Tibial artery (tissue), 4 donors: Measurements from ENCODE around the gene TOX2.

Source experiments
- DNase-seq, 2 donors: peaks; one replicate each; pipeline ENCODE4 v3.0.0-alpha.2; 2019
- H3K27ac ChIP-seq, 2 donors: fragments of 200-600 bp; sonication (generic) in 1 of 2; 1 replicate in 1 of 2; 2 replicates in 1 of 2; pipeline ENCODE4 v1.5.1; 2018 to 2019; ENCODE audit warnings: mild to moderate bottlenecking in 1 of 2
- H3K27me3 ChIP-seq, 2 donors: fragments of 200-600 bp; sonication (generic) in 1 of 2; one replicate each; pipeline versions ENCODE4 v1.5.1 to v1.6.0; 2016 to 2019
- H3K36me3 ChIP-seq, 3 donors: fragments of 200-600 bp; sonication (generic) in 2 of 3; one replicate each; pipeline ENCODE4 v1.5.1; 2016 to 2019; ENCODE audit warnings: mild to moderate bottlenecking in 2 of 3
- H3K4me1 ChIP-seq, 4 donors: fragments of 200-600 bp; sonication (generic) in 2 of 4; 1 replicate in 3 of 4; 2 replicates in 1 of 4; pipeline ENCODE4 v1.5.1; 2016 to 2019
- H3K4me3 ChIP-seq, 2 donors: fragments of 200-600 bp; sonication (generic) in 1 of 2; 1 replicate in 1 of 2; 2 replicates in 1 of 2; pipeline ENCODE4 v1.5.1; 2018 to 2019; ENCODE audit warnings: mild to moderate bottlenecking in 2 of 2
- H3K9me3 ChIP-seq, 3 donors: fragments of 200-600 bp; sonication (generic) in 1 of 3; one replicate each; pipeline ENCODE4 v1.5.1; 2016 to 2019
- intact Hi-C: fragments of 100-400 bp; cut with DNase I; formaldehyde crosslinking; loops from one replicate; pipeline ENCODE4 v1.15.0; 2023; ENCODE audit warnings: low total_unique reads
- TF ChIP-seq, protein P1 (sequence below), 2 experiments: fragments of 200-600 bp in 1 of 2; fragments of 450-650 bp in 1 of 2; IDR thresholded peaks; one replicate each; pipeline ENCODE4 v1.5.1; 2017 to 2019; ENCODE audit warnings: antibody characterized with exemption in 2 of 2, mild to moderate bottlenecking in 1 of 2, moderate library complexity in 1 of 2

TOX2 gene

DNA sequence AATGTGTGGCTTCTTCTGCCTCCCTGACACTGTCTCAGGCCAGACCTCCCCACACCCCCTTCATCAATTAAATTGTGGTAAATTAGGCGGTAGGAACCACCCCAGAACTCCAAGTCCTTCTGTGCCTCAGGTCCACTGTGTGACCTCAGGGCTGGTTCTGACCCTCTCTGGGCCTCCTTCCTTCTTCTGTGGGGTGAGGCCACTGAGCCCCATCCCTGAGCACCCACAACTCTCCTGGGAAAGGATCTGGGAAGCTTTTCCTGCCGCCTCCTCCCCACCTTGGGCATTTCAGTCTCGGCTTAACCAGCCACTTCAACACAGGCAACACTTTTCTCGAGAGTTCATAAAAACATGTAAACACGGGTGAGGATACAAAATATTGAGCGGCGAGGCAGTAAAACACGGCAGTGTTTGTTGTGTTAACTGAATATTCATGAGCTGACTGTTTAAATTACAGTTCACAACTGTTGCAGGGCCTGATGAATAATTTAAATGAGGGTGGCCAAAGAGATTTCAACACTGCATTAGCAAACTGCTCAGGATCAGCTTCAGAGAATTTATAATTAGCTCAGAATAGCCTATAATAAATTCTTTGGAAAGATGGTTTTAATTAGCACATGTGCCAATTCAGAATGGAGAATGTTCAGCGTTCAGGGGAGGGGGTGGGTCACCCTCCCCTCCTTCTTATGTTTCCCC is 112.1 kb downstream of the TOX2 start:
- Histone ChIP-seq H3K27me3 (peaks cover 0 to 3% of the 10 kb centered on the region in 2 donors), H3K4me1 (no peaks in the 10 kb centered on the region), H3K9me3 (no peaks in the 10 kb centered on the region), H3K36me3 (no peaks in the 10 kb centered on the region), H3K27ac (no peak overlapping the region), H3K4me3 (no peak overlapping the region)
- TF ChIP-seq, protein P1, sequence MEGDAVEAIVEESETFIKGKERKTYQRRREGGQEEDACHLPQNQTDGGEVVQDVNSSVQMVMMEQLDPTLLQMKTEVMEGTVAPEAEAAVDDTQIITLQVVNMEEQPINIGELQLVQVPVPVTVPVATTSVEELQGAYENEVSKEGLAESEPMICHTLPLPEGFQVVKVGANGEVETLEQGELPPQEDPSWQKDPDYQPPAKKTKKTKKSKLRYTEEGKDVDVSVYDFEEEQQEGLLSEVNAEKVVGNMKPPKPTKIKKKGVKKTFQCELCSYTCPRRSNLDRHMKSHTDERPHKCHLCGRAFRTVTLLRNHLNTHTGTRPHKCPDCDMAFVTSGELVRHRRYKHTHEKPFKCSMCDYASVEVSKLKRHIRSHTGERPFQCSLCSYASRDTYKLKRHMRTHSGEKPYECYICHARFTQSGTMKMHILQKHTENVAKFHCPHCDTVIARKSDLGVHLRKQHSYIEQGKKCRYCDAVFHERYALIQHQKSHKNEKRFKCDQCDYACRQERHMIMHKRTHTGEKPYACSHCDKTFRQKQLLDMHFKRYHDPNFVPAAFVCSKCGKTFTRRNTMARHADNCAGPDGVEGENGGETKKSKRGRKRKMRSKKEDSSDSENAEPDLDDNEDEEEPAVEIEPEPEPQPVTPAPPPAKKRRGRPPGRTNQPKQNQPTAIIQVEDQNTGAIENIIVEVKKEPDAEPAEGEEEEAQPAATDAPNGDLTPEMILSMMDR (IDR thresholded peaks at IDR 0.05), result no peak
- DNase-seq, result no peak
- intact Hi-C loops, result no loop called here

DNA sequence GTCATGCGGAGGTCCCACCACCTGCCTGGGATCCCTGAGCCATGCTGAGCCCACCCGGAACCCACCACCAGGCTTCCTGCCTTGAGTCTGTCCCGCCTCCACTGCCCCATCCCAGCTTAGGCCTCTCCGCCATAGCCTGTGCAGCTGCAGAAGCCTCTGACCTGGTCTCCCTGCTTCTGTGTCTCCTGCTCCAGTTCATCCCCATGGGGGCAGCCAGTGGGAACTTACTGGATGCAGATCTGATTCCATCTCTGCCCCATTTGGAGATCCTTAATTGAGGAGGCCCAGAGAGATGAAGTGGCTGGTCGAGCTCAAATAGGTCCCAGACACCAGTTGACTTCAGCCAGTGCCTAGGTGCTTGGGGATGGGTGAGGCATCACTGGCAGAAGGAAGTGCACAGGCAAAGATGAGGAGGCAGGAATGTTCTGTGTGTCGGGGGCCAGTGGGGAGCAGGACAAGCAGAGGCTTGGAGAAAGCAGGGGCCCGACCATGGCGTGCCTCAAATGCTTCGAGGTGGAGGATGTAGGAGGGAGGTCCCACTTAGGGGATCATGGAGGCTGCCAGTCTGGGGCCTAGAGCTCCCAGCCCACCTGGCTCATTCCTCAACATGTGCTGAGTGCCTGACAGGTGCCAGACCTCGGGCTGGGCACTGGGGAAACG is 112.8 kb downstream of the TOX2 start:
- intact Hi-C loops, result no loop called here
- DNase-seq, result no peak

DNA sequence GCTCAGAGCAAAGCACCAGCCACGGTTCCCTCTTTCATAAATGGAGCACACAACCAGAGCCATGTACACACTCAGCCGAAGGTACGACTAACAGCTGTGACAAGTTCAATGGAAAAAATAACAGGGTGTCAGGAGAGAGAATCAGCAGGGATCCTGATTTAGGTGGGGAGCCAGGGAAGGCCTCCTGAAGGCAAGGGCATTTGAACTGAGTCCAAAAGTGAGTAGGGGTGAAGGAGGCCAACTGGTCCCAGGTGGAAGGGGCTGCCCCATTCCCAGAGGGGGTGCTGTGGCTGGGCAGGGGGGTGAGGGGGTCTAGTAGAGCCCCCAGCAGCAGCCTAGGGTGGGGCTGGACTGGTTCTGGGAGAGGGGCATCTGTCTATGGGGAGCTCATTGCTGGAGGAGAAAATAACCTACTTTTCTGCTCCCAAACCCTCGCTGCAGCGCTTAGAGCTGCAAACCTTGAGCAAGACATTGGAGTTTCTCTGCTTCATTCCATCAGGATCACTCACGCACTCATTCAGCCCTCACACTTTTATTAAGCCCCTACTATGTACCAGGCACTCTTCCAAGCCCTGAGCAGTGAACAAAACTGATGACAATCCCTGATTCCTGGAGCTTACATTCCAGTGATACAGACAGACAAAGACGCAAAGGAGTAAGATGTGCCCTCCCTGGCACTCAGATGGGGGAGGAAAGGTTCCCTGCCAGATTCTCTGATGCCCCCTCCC is 113.5 kb downstream of the TOX2 start:
- Histone ChIP-seq H3K36me3 (no peaks in the 10 kb centered on the region), H3K4me3 (no peak overlapping the region), H3K4me1 (no peaks in the 10 kb centered on the region), H3K9me3 (no peaks in the 10 kb centered on the region), H3K27me3 (peaks cover 0 to 3% of the 10 kb centered on the region in 2 donors), H3K27ac (no peak overlapping the region)
- DNase-seq, result no peak
- intact Hi-C loops, result no loop called here
- TF ChIP-seq, protein P1 (IDR thresholded peaks at IDR 0.05), result no peak

More for the DNA sequence above, 112.8 kb downstream of the TOX2 start:
- TF ChIP-seq, protein P1 (IDR thresholded peaks at IDR 0.05), result no peak
- no peak overlapping the region for H3K4me3 ChIP-seq
- H3K36me3 ChIP-seq, result no peaks in the 10 kb centered on the region
- H3K4me1 ChIP-seq, result no peaks in the 10 kb centered on the region
- peaks cover 0 to 3% of the 10 kb centered on the region in 2 donors for H3K27me3 ChIP-seq
- no peak overlapping the region for H3K27ac ChIP-seq
- H3K9me3 ChIP-seq, result no peaks in the 10 kb centered on the region

DNA sequence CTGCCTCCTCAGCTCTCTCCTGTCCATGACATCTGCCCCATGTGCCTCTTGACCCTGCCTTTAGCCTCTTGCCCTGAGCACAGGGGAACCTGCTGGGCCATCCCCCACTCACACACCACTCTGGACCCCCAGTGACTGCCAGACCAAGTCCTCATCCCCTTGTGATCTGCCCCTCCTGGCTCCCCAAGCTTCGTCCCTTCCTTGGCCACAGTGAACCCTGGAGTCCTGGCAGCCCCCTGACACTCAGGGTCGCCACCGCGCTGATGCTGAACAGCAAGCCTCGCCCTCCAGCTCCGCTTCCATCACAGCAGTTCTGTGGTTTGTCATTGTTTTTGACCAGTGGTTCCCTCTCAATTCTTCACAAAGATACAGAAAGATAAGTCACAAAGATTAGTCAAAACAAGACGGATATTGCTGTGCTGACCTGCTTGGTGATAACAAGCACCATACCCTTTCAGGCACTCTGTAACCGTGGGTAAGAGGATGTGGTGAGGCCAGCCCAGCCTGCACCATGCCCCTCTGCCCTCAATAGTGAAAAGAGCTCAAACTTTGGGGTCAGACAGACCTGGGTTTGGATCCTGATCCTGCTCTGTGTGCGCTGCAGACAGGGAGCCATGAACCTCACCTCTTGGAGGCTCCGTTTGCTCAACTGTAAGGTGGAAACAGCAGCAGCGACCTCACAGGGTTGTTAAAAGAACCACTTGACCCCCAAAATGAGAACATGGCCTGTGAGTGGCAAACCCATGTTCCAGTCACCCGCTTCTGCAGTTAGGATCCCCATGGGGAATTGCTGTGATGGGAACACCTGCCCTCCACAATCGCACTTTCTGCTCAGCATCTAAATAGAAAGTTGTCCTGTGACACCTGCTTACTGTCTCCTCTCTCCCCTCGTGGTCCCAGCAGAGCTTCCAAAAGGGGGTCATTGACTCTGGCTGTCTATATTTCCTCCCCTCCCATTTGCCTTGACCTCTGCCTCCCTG is 114.5 kb downstream of the TOX2 start:
- Histone ChIP-seq H3K4me1 (no peaks in the 10 kb centered on the region), H3K27me3 (peaks cover 0 to 3% of the 10 kb centered on the region in 2 donors), H3K4me3 (no peak overlapping the region), H3K36me3 (no peaks in the 10 kb centered on the region), H3K9me3 (no peaks in the 10 kb centered on the region), H3K27ac (no peak overlapping the region)
- TF ChIP-seq, protein P1 (IDR thresholded peaks at IDR 0.05), result no peak
- intact Hi-C loops, result no loop called here
- no peak for DNase-seq

DNA sequence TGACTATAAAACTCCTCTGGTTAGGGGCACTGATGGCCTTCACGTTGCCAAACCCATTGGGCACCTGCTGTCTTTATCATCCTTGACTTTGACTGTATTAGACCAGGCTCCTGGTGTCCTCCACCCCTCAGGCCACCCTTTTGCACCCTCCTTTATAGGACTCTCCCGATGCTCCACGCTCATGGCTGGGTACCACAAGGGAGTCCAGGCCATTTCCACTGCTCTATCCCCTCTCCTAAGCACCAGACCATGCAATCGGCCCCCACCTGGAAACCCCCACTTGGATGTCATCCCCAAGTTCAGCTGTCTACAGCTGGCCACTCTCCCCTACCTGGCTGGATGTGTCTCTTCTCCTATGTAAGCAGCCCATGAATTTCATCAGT is 115.2 kb downstream of the TOX2 start:
- H3K4me3 ChIP-seq, result no peak overlapping the region
- H3K36me3 ChIP-seq, result no peaks in the 10 kb centered on the region
- H3K27ac ChIP-seq, result no peak overlapping the region
- peaks cover 0 to 3% of the 10 kb centered on the region in 2 donors for H3K27me3 ChIP-seq
- no peaks in the 10 kb centered on the region for H3K4me1 ChIP-seq
- intact Hi-C loops, result no loop called here
- no peaks in the 10 kb centered on the region for H3K9me3 ChIP-seq
- no peak for DNase-seq
- TF ChIP-seq, protein P1 (IDR thresholded peaks at IDR 0.05), result no peak
